ENCODE data around the gene KIAA1549. TPM values are rescaled to one million over a fixed set of nuclear protein-coding genes. Genes with fewer than 3 reads are reported as not detected.

Gene KIAA1549
- total and polyA plus RNA-seq, 2 of the 8 experiments (the other 6 are each of a cell fraction or from before 2014, with no cell fraction given) = 6.5 to 17.3 TPM

DNA sequence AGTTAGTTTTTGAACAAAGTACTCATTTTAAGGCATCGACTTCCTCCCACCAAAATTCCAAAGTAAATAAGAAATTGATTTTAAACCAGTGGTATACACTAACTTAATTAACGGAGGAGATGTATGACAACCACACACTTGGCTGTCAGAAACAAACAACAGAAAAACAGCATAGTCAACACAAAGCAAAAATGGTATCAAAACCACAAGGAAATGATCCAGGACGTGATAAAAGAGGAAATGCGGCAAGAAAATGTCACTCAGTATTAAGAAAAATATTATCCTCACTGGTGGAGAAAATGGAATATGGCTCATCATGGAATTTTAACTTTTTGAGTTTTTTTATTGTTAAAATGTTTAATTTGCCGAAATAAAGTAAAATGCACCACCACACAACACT lies 17.5 kb downstream of the KIAA1549 start:
- Histone ChIP-seq H3K56ac (replicated peaks; ENCODE audit: insufficient read length, low read depth, low read length) (no peak overlapping the region), H3K36me3 (ENCODE audit: control insufficient read depth in 2 of 4, insufficient read depth in 4 of 4, low read length in 3 of 4) (no peaks in the 10 kb centered on the region), H2BK5ac (ENCODE audit: low read depth, low read length) (no peak overlapping the region), H2AK5ac (ENCODE audit: low read depth, low read length) (no peak overlapping the region), H3K23me2 (ENCODE audit: low read depth, low read length) (no peaks in the 10 kb centered on the region), H3K9ac (replicated peaks in 1 of 4; ENCODE audit: extremely low read depth in 1 of 4, low read depth in 3 of 4, low read length in 3 of 4) (no peak overlapping the region), H3K79me2 (ENCODE audit: control insufficient read depth in 1 of 2, insufficient read depth in 2 of 2, low read length in 2 of 2) (peaks cover 5 to 83% of the 10 kb centered on the region in 2 experiments), H3K27me3 (replicated peaks in 1 of 4; ENCODE audit: control insufficient read depth in 3 of 4, extremely low read depth in 1 of 4, insufficient read depth in 3 of 4, low read length in 3 of 4) (no peaks in the 10 kb centered on the region), H3K4me3 (ENCODE audit: extremely low read depth in 1 of 4, insufficient read depth in 2 of 4, low read depth in 3 of 4, low read length in 4 of 4) (no peak overlapping the region), H3K4ac (replicated peaks; ENCODE audit: insufficient read length, low read depth, low read length) (no peak overlapping the region), H3K9me3 (ENCODE audit: insufficient read depth in 2 of 2, low read depth in 1 of 2, low read length in 1 of 2) (no peaks in the 10 kb centered on the region), H2BK20ac (ENCODE audit: low read length) (no peak overlapping the region), H3K23ac (ENCODE audit: insufficient read length) (no peak overlapping the region), H4K8ac (ENCODE audit: extremely low read depth, insufficient read depth, low read length) (no peak overlapping the region), H4K91ac (replicated peaks; ENCODE audit: insufficient read length, low read length) (no peak overlapping the region), H2AFZ (ENCODE audit: low read length) (no peak overlapping the region), H3K27ac (ENCODE audit: low read depth, low read length) (no peak overlapping the region), H3K18ac (ENCODE audit: extremely low read depth, low read length) (no peak overlapping the region), H3K79me1 (ENCODE audit: low read depth, low read length) (peaks cover 30% of the 10 kb centered on the region), H4K5ac (ENCODE audit: insufficient read length, low read depth, low read length) (no peak overlapping the region), H3K4me1 (replicated peaks in 1 of 4; ENCODE audit: control insufficient read depth in 3 of 4, insufficient read depth in 4 of 4, low read length in 3 of 4) (peaks cover 1 to 11% (median 8%) of the 10 kb centered on the region in 4 experiments), H2BK120ac (replicated peaks; ENCODE audit: low read depth, low read length) (no peak overlapping the region), H4K20me1 (replicated peaks in 1 of 2; ENCODE audit: control insufficient read depth in 1 of 2, insufficient read depth in 2 of 2, low read length in 2 of 2) (peaks cover 4 to 12% of the 10 kb centered on the region in 2 experiments), H2BK15ac (ENCODE audit: low read length) (no peak overlapping the region), H3K14ac (ENCODE audit: insufficient read length) (no peak overlapping the region), H3K4me2 (ENCODE audit: insufficient read depth in 1 of 2, low read depth in 2 of 2, low read length in 2 of 2) (no peak overlapping the region), H2BK12ac (ENCODE audit: low read depth, low read length) (no peak overlapping the region)
- ChIA-PET POLR2A (ENCODE audit: partially characterized antibody) (no interaction called here), CTCF (ENCODE audit: partially characterized antibody) (interaction anchor here (1.1 kb wide), 1 partner anchor 17 kb away, joined by 3 read pairs; no protein-coding TSS in a partner anchor)
- 88% methylated on average over 5 of the region's 5 CpGs; no CpG with 5 or more reads in 1 of the 2 experiments for WGBS, 2 experiments (ENCODE audit: extremely low coverage in 1 of 2, insufficient coverage in 1 of 2, insufficient read length in 1 of 2, insufficient replicate concordance in 2 of 2, low coverage in 1 of 2, low lambda C conversion rate in 2 of 2, missing lambda C conversion rate in 1 of 2)
- DNase-seq (ENCODE audit: low read depth in 1 of 2, low spot score in 2 of 2) = no peak
- TF ChIP-seq SP1 (IDR thresholded peaks at IDR 0.05; ENCODE audit: low read depth, low read length) (no peak), EP300 (IDR thresholded peaks at IDR 0.05; ENCODE audit: borderline replicate concordance in 1 of 2, low read depth in 2 of 2, low read length in 2 of 2) (no peak), KDM4A (IDR thresholded peaks at IDR 0.05; ENCODE audit: low read depth, low read length, severe bottlenecking) (no peak)
- TF ChIP-seq, protein P1, sequence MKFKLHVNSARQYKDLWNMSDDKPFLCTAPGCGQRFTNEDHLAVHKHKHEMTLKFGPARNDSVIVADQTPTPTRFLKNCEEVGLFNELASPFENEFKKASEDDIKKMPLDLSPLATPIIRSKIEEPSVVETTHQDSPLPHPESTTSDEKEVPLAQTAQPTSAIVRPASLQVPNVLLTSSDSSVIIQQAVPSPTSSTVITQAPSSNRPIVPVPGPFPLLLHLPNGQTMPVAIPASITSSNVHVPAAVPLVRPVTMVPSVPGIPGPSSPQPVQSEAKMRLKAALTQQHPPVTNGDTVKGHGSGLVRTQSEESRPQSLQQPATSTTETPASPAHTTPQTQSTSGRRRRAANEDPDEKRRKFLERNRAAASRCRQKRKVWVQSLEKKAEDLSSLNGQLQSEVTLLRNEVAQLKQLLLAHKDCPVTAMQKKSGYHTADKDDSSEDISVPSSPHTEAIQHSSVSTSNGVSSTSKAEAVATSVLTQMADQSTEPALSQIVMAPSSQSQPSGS (IDR thresholded peaks at IDR 0.05; ENCODE audit: low read length) = no peak
- TF ChIP-seq, protein P2, sequence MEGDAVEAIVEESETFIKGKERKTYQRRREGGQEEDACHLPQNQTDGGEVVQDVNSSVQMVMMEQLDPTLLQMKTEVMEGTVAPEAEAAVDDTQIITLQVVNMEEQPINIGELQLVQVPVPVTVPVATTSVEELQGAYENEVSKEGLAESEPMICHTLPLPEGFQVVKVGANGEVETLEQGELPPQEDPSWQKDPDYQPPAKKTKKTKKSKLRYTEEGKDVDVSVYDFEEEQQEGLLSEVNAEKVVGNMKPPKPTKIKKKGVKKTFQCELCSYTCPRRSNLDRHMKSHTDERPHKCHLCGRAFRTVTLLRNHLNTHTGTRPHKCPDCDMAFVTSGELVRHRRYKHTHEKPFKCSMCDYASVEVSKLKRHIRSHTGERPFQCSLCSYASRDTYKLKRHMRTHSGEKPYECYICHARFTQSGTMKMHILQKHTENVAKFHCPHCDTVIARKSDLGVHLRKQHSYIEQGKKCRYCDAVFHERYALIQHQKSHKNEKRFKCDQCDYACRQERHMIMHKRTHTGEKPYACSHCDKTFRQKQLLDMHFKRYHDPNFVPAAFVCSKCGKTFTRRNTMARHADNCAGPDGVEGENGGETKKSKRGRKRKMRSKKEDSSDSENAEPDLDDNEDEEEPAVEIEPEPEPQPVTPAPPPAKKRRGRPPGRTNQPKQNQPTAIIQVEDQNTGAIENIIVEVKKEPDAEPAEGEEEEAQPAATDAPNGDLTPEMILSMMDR (IDR thresholded peaks at IDR 0.05; ENCODE audit: control extremely low read depth in 1 of 3, insufficient read depth in 1 of 3, low read depth in 1 of 3, low read length in 3 of 3) = no peak
- FAIRE-seq = peak; percentile 13

Data from H1 (cell line).